ENCODE measurements around the gene SCART1. TPM values are rescaled to one million over a fixed set of nuclear protein-coding genes. Genes with fewer than 3 reads are reported as not detected.

Gene SCART1
- total and polyA plus RNA-seq, 2 donors (not counting 3 experiments of a cell fraction or from before 2014, with no cell fraction given): 0.90 to 1.0 TPM

DNA sequence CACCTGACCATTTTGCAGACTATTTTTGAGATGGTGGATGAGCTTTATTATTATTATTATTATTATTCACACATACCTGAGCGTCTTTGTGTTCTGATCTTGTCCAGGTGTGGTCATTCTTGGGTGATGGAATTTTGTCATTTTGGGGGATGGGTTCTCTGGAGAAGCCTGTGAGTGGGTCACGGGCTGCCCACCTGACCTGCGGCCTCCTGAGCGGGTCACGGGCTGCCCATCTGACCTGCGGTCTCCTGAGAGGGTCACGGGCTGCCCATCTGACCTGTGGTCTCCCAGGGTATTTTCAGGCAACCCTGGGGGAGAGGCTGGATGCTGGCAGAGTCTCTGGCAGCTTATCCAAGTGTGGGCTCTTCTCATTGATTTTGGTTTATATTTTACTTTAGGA is 7.3 kb downstream of the SCART1 start:
- Histone ChIP-seq H4K20me1 (replicated peaks; ENCODE audit: control insufficient read depth, extremely low read depth, insufficient read depth, low read length) (no peaks in the 10 kb centered on the region), H3K4me1 (ENCODE audit: control insufficient read depth, extremely low read depth, insufficient read depth, low read length) (no peaks in the 10 kb centered on the region), H3K36me3 (ENCODE audit: control insufficient read depth in 2 of 2, extremely low read depth in 1 of 2, insufficient read depth in 2 of 2, low read length in 2 of 2) (no peaks in the 10 kb centered on the region), H3K9me3 (replicated peaks; ENCODE audit: control insufficient read depth, insufficient read depth, low read length) (no peaks in the 10 kb centered on the region), H3K27me3 (ENCODE audit: control insufficient read depth in 2 of 2, insufficient read depth in 2 of 2, low read length in 2 of 2) (no peaks in the 10 kb centered on the region), H3K4me2 (ENCODE audit: insufficient read depth, low read length) (no peak overlapping the region), H3K79me2 (ENCODE audit: control insufficient read depth, insufficient read depth, low read length) (no peaks in the 10 kb centered on the region), H2AFZ (ENCODE audit: low read depth, low read length) (no peak overlapping the region), H3K27ac (ENCODE audit: insufficient read depth, low read depth, low read length) (no peak overlapping the region), H3K4me3 (replicated peaks in 1 of 3; ENCODE audit: insufficient read depth in 1 of 3, low read depth in 1 of 3, low read length in 3 of 3) (no peak overlapping the region), H3K9me1 (replicated peaks; ENCODE audit: control insufficient read depth, extremely low read depth, insufficient read depth, low read length) (no peaks in the 10 kb centered on the region), H3K9ac (replicated peaks; ENCODE audit: extremely low read depth, insufficient read depth, low read length) (no peak overlapping the region)
- DNase-seq (ENCODE audit: low read depth, low spot score): no peak
- BruUV-seq (replicated peaks): no TSS peak
- intact Hi-C loops (cut with micrococcal nuclease) (no loop called here), dilution Hi-C loops (cut with MboI; ENCODE audit: extremely low pct_ligation_motif_present, low sequenced_read_pairs) (no loop called here)
- ChIA-PET CTCF (no interaction called here), POLR2A (no interaction called here)
- no peak for FAIRE-seq
- no peak for TF ChIP-seq GATA2 (IDR thresholded peaks at IDR 0.05; ENCODE audit: insufficient read depth, insufficient read length, low read depth, low read length)
- TF ChIP-seq, protein P1, sequence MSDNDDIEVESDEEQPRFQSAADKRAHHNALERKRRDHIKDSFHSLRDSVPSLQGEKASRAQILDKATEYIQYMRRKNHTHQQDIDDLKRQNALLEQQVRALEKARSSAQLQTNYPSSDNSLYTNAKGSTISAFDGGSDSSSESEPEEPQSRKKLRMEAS (IDR thresholded peaks at IDR 0.05; ENCODE audit: insufficient read depth, insufficient read length): no peak
- TF ChIP-seq MYC (IDR thresholded peaks at IDR 0.05; ENCODE audit: low read depth, low read length): no peak
- no peak for TF ChIP-seq FOS (IDR thresholded peaks at IDR 0.05; ENCODE audit: borderline replicate concordance, insufficient read depth, low read length)
- TF ChIP-seq JUN (IDR thresholded peaks at IDR 0.05; ENCODE audit: borderline replicate concordance, insufficient read depth, insufficient read length, low read depth): no peak
- TF ChIP-seq EZH2 (IDR thresholded peaks at IDR 0.05; ENCODE audit: borderline replicate concordance, low read depth, low read length, severe bottlenecking): no peak
- no peak for TF ChIP-seq POLR2AphosphoS5 (IDR thresholded peaks at IDR 0.05; ENCODE audit: insufficient read depth, low read depth, low read length)
- TF ChIP-seq, protein P2, sequence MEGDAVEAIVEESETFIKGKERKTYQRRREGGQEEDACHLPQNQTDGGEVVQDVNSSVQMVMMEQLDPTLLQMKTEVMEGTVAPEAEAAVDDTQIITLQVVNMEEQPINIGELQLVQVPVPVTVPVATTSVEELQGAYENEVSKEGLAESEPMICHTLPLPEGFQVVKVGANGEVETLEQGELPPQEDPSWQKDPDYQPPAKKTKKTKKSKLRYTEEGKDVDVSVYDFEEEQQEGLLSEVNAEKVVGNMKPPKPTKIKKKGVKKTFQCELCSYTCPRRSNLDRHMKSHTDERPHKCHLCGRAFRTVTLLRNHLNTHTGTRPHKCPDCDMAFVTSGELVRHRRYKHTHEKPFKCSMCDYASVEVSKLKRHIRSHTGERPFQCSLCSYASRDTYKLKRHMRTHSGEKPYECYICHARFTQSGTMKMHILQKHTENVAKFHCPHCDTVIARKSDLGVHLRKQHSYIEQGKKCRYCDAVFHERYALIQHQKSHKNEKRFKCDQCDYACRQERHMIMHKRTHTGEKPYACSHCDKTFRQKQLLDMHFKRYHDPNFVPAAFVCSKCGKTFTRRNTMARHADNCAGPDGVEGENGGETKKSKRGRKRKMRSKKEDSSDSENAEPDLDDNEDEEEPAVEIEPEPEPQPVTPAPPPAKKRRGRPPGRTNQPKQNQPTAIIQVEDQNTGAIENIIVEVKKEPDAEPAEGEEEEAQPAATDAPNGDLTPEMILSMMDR (IDR thresholded peaks at IDR 0.05; ENCODE audit: extremely low read depth in 1 of 2, insufficient read depth in 1 of 2, low read depth in 1 of 2, low read length in 2 of 2): no peak
- TF ChIP-seq POLR2A (IDR thresholded peaks at IDR 0.05; ENCODE audit: low read depth, low read length): no peak
